Panc1 (cell line): ENCODE data around the gene MTMR2. TPM values are rescaled to one million over a fixed set of nuclear protein-coding genes. Genes with fewer than 3 reads are reported as not detected.
A peak's percentile ranks its signal among the peaks of the same experiment; 100 is the strongest.

Experiments
- ATAC-seq: fragments of 200-7000 bp; cut with Tn5 transposase; 2 replicates; pipeline ENCODE4 v1.9.1; 2020; ENCODE audit warnings: mild to moderate bottlenecking, moderate library complexity
- BruUV-seq: library from RNA; stranded (reverse); fragments of 400-500 nt; replicated peaks from 2 replicates; lab custom pipeline; 2021; lab: Mats Ljungman, UMichigan
- CTCF ChIA-PET: fragments of 300-600 bp; sonication (Branson Sonifier 250); formaldehyde crosslinking; loops from one replicate; lab custom pipeline; 2022; ENCODE audit warnings: antibody characterized with exemption; lab: Charles Lee
- POLR2A ChIA-PET: fragments of 300-600 bp; sonication (Branson Sonifier 250); formaldehyde crosslinking; loops from one replicate; lab custom pipeline; 2022; ENCODE audit warnings: antibody characterized with exemption; lab: Charles Lee
- DNase-seq: peaks from one replicate; pipeline ENCODE4 v3.0.0-alpha.2; 2010; ENCODE audit warnings: low read depth, low spot score
- H3K27ac ChIP-seq: 2 replicates; pipeline ENCODE4 v1.5.1; 2011; ENCODE audit warnings: mild to moderate bottlenecking, low read length, inconsistent platforms
- H3K27me3 ChIP-seq: fragments of 200-500 bp; sonication (Bioruptor generic); 2 replicates; pipeline ENCODE4 v1.6.0; 2014; ENCODE audit warnings: low read length, inconsistent platforms; ENCODE audit not compliant: control insufficient read depth, insufficient read depth
- H3K36me3 ChIP-seq: fragments of 200-500 bp; sonication (Bioruptor generic); 2 replicates; pipeline ENCODE4 v1.5.1; 2014; ENCODE audit warnings: inconsistent platforms, mild to moderate bottlenecking, low read length, moderate library complexity; ENCODE audit not compliant: control insufficient read depth, insufficient read depth
- H3K4me1 ChIP-seq: 2 replicates; pipeline ENCODE4 v1.5.1; 2011; ENCODE audit warnings: inconsistent platforms, mild to moderate bottlenecking, low read length, moderate library complexity; ENCODE audit not compliant: control insufficient read depth, insufficient read depth
- H3K4me3 ChIP-seq, 2 experiments: 2 replicates each; pipeline ENCODE4 v1.5.1; 2011 to 2012; ENCODE audit warnings: low read depth in 2 of 2, low read length in 2 of 2, mild to moderate bottlenecking in 2 of 2, inconsistent platforms in 1 of 2, moderate library complexity in 1 of 2
- H3K9me3 ChIP-seq: fragments of 200-500 bp; sonication (Bioruptor generic); 2 replicates; pipeline ENCODE4 v1.5.1; 2014; ENCODE audit warnings: low read depth, mild to moderate bottlenecking, inconsistent platforms, low read length, moderate library complexity; ENCODE audit not compliant: control insufficient read depth, insufficient read depth
- POLR2AphosphoS5 ChIP-seq: IDR thresholded peaks from 2 replicates; pipeline ENCODE4 v1.6.1; 2012; ENCODE audit warnings: mild to moderate bottlenecking, low read depth, low read length, moderate library complexity
- SIN3A ChIP-seq: IDR thresholded peaks from 2 replicates; pipeline ENCODE4 v1.6.1; 2012; ENCODE audit warnings: low read depth, mild to moderate bottlenecking, low read length, moderate library complexity, borderline replicate concordance; ENCODE audit not compliant: insufficient read depth
- TCF7L2 ChIP-seq: IDR thresholded peaks from 2 replicates; pipeline ENCODE4 v1.6.1; 2011; ENCODE audit warnings: mild to moderate bottlenecking, low read depth, low read length, inconsistent platforms
- in situ Hi-C: cut with HindIII; loops from 2 replicates; pipeline ENCODE4 v1.10.0; 2016; ENCODE audit warnings: low sequenced_read_pairs, low pct_unique_long_range_greater_than_20kb
- intact Hi-C: fragments of 100-400 bp; cut with micrococcal nuclease; formaldehyde crosslinking; loops from one replicate; pipeline ENCODE4 v1.10.0; 2022; ENCODE audit not compliant: unreplicated experiment
- total RNA-seq: library from RNA; stranded (reverse); gene quantifications from one replicate; pipeline ENCODE4 v1.2.1, GENCODE V29; 2021; ENCODE audit not compliant: unreplicated experiment
- TF ChIP-seq, protein P1 (sequence below), 2 experiments: IDR thresholded peaks; 2 replicates each; pipeline ENCODE4 v1.6.1; 2011 to 2012; ENCODE audit warnings: low read depth in 2 of 2, control low read depth in 1 of 2, low read length in 1 of 2, mild to moderate bottlenecking in 1 of 2, moderate library complexity in 1 of 2; ENCODE audit not compliant: insufficient read depth in 1 of 2
- TF ChIP-seq, protein P2 (sequence below): fragments of 450-650 bp; IDR thresholded peaks from 2 replicates; pipeline ENCODE4 v1.5.1; 2017; ENCODE audit warnings: mild to moderate bottlenecking

MTMR2 gene
- total RNA-seq, 1 experiment from 2014 or later = 44.8 TPM

DNA sequence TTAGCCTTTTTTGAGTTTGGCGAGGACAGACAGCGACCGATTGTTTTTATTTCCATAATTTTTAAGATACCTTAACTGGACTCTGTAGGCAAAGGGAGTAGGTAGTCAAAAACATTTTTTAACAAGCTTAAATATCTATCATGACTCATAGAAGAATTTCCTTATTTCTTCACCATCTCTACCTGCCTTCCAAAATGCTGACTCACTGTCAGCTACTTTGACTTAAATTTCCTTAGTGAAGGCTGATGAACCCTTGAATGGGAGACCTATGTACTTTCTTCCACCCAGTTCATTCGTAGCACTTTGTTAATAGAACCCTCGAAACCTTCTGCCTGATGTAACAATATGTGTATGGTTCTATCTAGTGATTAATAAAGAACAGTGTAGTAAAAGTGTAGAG lies 1.1 kb upstream of the MTMR2 start:
- in situ Hi-C loops = no loop called here
- Histone ChIP-seq H3K4me3 (peak overlapping the region in 1 of 2 experiments; percentile 85; a peak in 3 of 4 replicates), H3K36me3 (no peaks in the 10 kb centered on the region; the same call in 1 of the 2 replicates), H3K9me3 (no peaks in the 10 kb centered on the region), H3K4me1 (peaks cover 29% of the 10 kb centered on the region), H3K27me3 (no peaks in the 10 kb centered on the region), H3K27ac (peak overlapping the region; percentile 99)
- CTCF ChIA-PET = no interaction called here
- BruUV-seq = no TSS peak
- POLR2A ChIA-PET = interaction anchor here (0.6 kb wide), 1 partner anchor 51 kb away, joined by 4 read pairs; no protein-coding TSS in a partner anchor
- DNase-seq (no peak), ATAC-seq (no peak)
- TF ChIP-seq, protein P1, sequence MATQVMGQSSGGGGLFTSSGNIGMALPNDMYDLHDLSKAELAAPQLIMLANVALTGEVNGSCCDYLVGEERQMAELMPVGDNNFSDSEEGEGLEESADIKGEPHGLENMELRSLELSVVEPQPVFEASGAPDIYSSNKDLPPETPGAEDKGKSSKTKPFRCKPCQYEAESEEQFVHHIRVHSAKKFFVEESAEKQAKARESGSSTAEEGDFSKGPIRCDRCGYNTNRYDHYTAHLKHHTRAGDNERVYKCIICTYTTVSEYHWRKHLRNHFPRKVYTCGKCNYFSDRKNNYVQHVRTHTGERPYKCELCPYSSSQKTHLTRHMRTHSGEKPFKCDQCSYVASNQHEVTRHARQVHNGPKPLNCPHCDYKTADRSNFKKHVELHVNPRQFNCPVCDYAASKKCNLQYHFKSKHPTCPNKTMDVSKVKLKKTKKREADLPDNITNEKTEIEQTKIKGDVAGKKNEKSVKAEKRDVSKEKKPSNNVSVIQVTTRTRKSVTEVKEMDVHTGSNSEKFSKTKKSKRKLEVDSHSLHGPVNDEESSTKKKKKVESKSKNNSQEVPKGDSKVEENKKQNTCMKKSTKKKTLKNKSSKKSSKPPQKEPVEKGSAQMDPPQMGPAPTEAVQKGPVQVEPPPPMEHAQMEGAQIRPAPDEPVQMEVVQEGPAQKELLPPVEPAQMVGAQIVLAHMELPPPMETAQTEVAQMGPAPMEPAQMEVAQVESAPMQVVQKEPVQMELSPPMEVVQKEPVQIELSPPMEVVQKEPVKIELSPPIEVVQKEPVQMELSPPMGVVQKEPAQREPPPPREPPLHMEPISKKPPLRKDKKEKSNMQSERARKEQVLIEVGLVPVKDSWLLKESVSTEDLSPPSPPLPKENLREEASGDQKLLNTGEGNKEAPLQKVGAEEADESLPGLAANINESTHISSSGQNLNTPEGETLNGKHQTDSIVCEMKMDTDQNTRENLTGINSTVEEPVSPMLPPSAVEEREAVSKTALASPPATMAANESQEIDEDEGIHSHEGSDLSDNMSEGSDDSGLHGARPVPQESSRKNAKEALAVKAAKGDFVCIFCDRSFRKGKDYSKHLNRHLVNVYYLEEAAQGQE (IDR thresholded peaks at IDR 0.05; ENCODE audit: insufficient read depth in 1 of 2, low read depth in 2 of 2, low read length in 1 of 2) = no peak
- TF ChIP-seq, protein P2, sequence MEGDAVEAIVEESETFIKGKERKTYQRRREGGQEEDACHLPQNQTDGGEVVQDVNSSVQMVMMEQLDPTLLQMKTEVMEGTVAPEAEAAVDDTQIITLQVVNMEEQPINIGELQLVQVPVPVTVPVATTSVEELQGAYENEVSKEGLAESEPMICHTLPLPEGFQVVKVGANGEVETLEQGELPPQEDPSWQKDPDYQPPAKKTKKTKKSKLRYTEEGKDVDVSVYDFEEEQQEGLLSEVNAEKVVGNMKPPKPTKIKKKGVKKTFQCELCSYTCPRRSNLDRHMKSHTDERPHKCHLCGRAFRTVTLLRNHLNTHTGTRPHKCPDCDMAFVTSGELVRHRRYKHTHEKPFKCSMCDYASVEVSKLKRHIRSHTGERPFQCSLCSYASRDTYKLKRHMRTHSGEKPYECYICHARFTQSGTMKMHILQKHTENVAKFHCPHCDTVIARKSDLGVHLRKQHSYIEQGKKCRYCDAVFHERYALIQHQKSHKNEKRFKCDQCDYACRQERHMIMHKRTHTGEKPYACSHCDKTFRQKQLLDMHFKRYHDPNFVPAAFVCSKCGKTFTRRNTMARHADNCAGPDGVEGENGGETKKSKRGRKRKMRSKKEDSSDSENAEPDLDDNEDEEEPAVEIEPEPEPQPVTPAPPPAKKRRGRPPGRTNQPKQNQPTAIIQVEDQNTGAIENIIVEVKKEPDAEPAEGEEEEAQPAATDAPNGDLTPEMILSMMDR = no peak
- intact Hi-C loops = loop anchor here (10.0 kb wide), 1 partner anchor 420 kb away; the partner anchor contains the start of gene MAML2

DNA sequence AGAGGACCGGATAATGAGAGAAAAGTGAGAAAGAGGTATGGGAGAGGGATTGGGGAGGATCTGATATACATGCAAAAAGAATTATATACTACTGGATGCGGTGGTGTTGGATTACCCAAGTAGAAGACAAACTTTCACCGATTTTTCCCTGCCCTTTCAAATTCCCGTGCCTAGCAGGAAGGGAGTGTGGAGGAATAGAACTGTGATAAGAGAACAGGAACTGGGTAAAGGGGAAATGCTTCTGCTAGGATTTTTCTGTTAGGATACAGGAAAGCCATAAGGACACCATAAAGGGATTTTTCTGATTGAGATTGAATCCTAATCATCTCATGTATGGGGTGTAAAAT lies 480 bp upstream of the MTMR2 start:
- peak overlapping the region; percentile 85 to 90 for H3K4me3 ChIP-seq
- H3K9me3 ChIP-seq = no peaks in the 10 kb centered on the region
- H3K27me3 ChIP-seq = no peaks in the 10 kb centered on the region
- in situ Hi-C loops = no loop called here
- no peak for TF ChIP-seq POLR2AphosphoS5
- TF ChIP-seq, protein P1 (IDR thresholded peaks at IDR 0.05; ENCODE audit: insufficient read depth in 1 of 2, low read depth in 2 of 2, low read length in 1 of 2) = no peak; a peak in 1 of 4 replicates
- no peak for TF ChIP-seq SIN3A
- TF ChIP-seq, protein P2 = no peak
- no peak for TF ChIP-seq TCF7L2
- BruUV-seq = TSS peak; percentile 98
- CTCF ChIA-PET = no interaction called here
- intact Hi-C loops = loop anchor here (10.0 kb wide), 1 partner anchor 420 kb away; the partner anchor contains the start of gene MAML2
- ATAC-seq (peak; percentile 20), DNase-seq (no peak)
- peaks cover 29% of the 10 kb centered on the region for H3K4me1 ChIP-seq
- POLR2A ChIA-PET = no interaction called here
- peak overlapping the region; percentile 99 for H3K27ac ChIP-seq
- no peaks in the 10 kb centered on the region; the same call in 1 of the 2 replicates for H3K36me3 ChIP-seq
